HG03571 (cell line): ENCODE measurements around the gene QSOX2.

Source experiments
- ATAC-seq: cut with Tn5 transposase; IDR thresholded peaks from one replicate; pipeline ENCODE4 v1.9.1; 2021; ENCODE audit not compliant: unreplicated experiment

QSOX2 gene

DNA sequence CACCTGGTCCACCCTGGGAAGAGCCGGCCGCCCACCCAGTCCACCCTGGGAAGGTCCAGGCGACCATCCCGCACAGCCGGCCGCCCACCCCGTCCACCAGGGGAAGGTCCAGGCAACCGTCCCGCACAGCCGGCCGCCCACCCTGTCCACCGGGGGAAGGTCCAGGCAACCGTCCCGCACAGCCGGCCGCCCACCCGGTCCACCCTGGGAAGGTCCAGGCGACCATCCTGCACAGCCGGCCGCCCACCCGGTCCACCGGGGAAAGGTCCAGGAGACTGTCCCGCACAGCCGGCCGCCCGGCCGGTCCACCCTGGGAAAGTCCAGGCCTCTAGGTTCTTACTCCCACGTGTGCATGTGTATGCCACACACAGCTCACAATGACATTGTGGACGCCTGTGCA, 6.7 kb upstream of the QSOX2 start:
- ATAC-seq = no peak

DNA sequence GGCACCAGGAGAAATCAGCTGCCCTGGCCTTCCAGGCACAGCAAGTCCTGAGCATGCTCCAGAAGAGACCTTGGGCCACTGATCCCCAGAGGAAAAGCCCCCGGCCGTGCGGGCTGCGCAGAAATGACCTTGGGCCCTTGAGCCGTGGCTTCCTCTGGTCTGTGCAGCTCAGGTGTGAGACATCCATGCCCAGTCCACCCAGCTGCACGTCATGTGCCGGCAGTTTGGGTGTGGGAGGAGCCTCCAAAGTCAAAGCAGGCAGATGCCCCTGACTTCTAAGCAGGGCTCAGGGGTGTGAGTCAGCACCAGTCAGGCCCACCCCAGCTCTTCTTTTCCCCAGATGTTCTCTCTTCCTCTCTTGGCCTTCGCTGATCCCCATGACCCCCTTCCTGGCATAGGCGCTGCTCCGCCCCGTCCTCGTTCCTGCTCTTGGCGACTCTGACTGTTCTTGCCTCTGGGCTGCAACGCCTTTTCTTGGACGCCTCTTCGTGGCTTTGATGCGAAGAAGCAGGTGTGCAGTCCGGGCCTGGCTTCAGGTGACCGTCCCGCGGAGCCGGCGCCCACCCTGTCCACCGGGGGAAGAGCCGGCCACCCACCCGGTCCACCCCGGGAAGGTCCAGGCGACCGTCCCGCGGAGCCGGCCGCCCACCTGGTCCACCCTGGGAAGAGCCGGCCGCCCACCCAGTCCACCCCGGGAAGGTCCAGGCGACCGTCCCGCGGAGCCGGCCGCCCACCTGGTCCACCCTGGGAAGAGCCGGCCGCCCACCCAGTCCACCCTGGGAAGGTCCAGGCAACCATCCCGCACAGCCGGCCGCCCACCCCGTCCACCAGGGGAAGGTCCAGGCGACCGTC, 5.9 kb upstream of the QSOX2 start:
- ATAC-seq = no peak

DNA sequence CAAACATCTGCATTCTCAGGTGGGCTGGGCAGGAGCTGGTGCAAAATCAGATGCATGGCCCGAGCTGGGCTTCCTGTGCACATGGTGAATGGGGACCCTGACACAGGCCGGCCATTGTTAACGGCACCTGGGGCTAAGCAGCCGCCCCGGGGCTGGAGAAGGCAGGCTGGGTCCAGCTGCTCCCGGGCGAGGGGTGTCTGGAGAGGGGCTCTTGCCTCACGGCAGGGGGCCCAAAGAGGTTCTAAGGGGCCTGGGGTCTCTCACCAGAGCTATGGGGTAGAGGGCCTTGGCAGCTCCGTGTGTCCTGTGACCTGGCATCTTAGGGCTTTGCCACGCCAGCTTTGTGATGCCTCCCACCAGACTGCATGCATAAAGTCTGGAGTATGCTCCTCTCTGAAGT, 5.1 kb upstream of the QSOX2 start:
- ATAC-seq = no peak

DNA sequence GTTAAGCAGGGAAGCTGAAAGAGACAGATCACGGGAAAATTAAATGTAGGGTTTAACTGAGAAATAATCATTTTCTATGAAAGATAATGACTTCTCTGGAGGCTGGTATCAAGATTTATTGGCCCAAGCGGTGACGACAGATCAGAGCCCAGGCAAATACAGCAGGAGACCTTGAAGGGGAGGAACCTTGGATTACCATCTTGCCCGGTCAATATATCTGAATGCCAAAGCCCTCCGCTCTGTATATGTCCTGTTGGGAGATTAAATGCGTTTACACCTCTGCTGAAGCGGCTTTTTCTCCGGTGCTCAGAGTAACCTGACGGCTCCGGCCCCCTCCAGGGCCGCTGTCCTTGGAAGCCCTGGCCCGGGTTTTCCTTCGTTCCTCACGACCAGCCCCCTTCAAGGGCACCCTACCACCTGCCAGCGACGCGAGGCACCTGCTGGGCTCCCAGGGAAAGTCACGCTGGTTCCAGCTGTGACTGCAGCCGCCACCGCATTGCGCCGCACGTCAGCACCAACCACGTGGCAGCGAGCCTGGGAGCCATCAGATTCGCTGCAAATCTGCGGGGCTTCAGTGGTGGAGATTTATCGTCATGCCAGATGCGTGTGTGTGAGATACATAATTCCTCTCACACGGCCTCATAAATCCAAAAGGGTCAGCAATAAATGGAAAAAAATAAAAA, 4.4 kb upstream of the QSOX2 start:
- ATAC-seq = no peak

DNA sequence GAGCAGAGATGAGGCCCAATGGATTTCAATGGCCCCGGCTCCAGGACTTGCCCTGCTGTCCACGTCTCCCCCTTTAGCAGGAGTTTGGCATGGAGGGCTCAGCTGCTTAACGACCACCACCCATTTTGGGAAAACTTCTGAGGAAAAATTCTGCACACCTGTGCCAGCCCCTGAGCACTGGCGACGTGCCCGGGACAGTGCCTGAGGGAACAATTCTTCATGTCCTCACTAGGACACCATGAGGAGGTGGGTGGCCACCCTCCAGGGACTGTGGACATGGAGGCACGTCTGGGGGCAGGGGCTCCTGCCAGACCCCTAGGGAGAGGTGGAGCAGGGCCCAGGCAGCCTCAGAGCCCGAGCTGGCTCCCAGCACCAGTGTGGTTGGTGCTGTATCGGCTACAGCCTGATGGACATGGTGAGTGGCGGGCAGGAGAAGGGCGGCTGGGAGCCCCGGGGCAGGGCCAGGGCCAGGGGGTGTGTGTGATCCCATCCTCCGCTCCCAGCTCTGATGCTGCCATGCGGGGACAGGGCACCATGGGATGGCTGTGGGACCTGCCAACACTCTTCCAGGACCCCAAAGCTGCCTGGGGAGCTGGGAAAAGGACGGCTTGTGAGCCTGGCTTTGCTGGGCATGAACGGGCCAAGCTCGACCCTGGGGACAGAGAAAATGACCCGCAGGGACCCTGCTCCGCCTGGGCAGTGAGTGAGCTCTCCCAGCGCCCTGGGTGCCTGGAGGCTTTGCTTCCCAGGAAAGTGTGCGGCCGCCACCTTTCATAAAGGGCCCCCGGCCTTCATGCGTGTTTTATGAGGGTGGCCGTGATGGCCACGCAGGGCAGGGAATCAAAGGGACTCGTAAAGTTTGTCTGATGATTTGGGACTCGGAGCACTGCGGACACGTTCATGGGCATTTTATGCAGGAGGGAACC, 3.6 kb upstream of the QSOX2 start:
- no peak for ATAC-seq

DNA sequence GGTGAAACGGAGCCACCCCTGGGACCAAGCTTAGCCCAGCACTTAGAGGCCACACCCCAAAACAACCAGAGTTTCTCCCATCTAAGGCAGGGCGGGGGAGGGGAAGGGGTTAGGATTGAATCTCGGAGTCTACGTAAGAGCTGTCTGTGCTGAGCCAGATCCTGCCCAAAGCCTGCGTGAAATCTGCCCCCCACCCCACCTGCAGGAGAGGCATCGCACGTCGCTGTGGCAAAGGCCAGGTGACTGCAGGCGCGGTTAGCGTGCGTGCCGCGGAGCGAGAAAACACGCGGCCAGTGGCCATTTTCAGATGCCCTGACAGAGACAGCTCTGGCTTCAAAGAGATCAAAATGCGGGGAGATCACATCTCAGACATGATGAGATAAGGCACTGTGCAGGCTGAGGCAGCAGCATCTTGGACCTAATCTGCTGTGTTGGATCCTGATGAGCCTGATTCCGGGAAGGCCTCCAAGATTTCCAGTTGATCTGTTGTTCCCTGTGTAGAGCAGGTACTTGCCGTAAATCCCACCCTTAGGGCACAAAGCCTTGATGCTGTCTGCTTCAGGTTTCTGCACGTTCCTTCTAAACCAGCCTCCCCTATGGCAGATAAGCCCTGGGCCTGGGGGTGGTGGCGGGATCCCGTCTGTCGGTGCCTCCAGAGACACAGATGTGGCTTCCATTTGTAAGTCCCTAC, 2.5 kb upstream of the QSOX2 start:
- no peak for ATAC-seq

DNA sequence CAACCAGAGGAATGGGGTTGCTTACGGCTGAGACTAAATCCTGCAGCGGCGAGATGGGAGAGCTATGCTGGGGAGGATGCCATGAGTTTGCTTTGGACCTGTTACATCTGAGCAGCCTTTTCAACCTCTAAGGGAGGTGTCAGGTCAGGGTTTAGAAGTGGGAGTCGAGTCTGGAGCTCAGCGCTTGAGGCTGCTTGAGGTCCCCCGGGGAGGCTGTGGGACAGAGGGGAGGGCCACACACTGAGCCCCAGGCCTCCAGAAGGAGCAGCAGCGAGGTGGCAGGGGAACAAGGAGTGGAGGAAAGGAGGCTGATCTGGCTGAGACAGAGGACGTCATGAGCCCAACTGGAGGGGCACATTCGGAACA, 1.9 kb upstream of the QSOX2 start:
- ATAC-seq = no peak

DNA sequence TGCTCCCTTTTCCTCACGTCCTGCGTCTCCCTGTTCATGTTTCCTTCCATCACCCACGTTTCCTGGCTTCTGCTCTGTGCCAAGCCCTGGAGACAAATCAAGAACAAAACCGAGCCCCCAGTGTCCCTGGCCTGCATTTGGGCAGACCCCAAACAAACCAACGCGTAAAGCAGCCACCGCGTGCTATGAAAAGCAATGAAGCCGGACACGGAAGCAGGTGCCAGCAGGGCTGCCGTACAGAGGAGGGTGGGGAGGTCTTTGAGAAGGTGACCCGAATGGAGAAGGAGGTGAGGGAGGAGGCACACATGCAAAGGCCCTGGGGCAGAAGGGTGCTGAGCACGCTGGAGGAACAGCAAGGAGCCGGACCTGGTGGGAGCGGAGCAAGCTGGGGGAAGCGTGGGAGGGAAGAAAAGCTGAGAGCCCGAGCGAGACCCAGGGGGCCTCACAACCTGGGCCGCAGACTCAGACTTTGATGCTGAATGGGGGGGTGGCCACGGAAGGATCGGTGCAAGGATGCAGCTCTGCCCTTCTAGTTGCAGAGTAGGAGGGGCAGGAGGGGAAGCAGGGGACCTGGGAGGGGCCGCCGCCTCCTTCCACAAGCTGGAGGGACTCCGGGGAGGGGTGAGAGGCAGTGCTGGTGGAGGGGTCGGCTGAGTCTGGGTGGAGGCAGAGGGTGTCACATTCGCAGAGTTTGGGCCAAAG, 1.4 kb upstream of the QSOX2 start:
- no peak for ATAC-seq

DNA sequence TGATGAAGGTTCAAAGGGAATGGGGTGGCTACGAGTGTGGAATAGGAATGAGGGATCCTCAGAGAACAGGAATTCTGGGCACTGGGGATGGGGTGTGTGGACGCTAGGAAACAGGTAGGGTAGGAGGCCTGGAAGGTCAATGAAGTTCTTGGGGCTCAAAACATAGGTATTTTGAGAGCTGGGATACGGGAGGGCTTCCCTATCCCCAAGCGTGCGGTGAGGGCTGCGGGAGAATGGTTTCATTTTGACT, 718 bp downstream of the QSOX2 start:
- ATAC-seq = no peak

DNA sequence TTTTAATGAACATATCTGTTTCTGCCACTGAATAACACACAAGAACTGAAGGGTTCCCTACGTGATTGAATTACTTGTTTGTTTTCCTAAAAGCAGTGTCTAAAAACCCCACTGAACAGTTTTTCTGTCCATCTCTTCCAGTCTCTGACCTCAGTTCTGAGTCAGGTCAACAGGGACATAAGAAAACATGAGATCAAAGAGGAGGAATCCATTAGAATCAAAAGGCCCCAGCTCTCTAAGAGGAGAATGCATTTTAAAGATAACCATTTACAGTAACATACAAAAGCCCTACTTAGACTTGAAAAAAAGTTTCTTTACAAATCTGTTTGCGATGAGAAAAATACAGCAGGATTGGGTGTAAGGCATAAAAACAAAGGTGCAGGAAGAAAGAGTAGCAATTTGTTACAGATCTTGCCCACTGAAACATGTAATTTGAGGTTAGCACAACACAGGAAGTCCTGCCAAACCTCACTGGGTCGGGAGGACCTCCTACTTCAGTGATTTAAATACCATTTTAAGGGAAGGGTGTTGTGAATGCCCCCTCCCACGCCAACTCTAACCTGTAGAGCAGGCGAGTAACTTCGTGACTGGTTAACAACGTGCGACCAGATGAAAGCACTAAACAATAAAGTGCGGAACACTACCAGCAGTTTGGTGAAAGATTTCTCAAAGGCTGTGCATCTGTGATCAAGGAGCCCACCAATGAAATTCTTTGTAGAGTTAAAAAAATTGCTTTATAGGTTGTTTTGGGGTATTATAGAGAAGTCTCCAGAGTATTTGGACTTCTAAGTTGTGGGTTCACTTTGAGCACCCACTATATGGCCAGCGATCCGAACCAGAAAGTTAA, 1.3 kb downstream of the QSOX2 start:
- peak; percentile 36 for ATAC-seq

DNA sequence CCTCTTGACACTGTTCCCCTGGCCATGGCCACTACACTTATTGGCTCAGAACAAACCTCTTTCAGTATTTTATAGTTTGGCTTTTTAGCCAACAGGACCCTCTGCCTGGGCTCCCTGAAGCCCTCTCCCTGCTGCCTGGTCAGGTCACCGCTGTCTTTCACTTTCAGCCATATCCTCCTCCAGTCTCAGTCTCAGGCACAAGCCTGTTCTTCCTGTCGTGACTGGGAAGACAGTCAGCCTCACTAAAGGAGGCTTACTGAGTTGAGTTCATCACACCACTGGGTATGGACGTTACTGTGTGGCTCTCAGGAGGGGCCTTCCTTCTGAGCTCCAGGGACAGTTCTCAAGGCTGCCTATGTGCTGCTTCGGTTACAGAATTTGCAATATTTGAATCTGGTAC, 2.0 kb downstream of the QSOX2 start:
- no peak for ATAC-seq

DNA sequence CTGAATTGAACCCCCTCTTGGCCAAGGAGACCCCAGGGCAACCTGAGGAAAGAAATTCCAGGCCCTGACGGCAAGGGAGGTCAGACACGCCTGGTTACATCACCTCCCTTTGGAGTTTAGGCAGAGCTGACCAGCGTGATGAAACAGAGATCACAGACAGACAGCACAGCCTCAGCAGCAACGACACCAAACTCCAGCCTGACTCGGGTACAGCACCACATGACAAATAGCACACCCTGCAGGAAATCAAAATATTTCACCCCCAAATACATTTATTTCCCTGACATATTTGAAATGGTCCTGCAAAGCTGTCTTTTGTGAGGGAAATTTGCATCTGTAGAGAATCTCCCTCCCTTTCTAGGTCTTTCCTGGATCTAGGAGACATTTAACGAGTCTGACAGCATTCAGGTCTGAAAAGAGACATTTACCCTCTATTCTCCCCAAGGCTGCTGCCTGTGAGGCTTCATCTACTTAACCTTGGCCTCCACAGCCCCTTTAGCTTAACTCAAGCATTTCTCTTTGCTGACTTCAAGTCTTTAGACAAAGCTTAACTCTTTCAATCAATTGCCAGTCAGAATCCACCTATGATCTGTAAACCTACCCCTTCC, 2.6 kb downstream of the QSOX2 start:
- no peak for ATAC-seq

DNA sequence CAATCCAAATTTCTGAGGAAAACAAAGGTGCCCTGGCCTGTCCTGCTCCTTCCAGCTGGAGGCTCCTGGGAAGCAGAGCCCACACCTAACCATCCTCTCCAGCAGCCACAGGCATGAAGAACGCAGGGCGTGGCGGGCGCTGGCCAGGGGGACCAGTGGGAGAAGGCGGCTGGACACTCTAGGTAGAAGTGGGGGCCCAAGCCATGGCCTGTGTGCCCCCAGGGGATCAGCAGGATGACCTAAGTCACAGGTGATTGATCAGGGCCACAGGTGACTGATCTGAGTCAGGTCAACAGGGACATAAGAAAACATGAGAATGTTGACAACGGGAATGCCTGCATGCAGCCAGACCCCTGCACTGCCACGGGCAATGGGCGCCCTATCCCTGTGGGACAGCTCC, 3.4 kb downstream of the QSOX2 start:
- no peak for ATAC-seq

DNA sequence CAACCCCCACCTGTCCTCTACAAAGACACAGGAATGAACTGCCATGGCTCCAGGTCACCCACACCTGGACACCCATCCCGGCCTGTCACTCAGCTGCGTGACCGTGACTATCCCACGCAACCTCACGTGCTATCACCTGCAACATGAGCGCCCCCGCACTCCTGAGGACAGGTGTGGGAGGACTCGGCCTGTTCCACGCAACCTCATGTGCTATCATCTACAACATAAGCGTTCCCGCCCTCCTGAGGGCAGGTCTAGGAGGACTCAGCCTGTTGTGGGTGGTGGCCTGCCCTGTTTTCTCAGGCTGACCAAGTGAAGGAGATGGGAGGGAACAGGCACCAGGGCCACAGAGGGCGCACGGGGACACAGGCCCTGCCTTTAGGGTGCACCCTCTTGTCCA, 4.1 kb downstream of the QSOX2 start:
- no peak for ATAC-seq

DNA sequence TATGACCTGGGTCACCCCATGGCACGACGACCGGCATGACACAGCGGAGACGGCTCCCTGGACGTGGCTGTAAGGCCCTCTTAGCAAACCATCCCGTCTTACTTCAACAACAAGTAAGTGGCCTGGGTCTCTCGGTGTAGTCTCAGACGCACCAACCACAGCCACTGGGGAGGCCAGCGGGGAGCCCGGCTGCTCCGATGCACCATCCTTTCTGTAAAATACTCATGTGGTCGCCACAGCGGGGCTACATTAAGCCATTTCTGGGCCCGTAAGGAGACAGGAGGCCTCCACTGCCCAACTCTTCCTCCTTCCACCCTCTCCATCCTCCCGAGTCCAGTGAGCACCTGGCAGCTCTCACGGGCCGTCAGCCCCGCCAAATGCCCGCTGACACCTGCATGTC, 4.7 kb downstream of the QSOX2 start:
- no peak for ATAC-seq

DNA sequence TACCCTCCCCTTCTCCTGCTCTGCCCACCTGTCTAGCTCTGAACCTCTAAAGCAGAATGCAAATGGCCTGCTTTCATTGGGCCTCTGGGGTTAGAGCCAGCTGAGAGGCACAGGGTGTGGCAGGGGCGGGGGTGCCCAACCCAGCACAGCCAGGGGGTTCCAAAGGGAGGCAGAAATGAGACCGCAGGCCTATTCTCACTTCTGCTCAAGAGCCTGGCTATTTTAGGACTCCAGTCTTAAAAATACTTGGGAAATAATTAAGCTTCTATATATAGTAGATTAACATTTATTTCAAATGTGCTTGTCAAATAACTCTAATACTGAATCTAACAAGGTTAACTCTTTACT, 5.7 kb downstream of the QSOX2 start:
- ATAC-seq = no peak

DNA sequence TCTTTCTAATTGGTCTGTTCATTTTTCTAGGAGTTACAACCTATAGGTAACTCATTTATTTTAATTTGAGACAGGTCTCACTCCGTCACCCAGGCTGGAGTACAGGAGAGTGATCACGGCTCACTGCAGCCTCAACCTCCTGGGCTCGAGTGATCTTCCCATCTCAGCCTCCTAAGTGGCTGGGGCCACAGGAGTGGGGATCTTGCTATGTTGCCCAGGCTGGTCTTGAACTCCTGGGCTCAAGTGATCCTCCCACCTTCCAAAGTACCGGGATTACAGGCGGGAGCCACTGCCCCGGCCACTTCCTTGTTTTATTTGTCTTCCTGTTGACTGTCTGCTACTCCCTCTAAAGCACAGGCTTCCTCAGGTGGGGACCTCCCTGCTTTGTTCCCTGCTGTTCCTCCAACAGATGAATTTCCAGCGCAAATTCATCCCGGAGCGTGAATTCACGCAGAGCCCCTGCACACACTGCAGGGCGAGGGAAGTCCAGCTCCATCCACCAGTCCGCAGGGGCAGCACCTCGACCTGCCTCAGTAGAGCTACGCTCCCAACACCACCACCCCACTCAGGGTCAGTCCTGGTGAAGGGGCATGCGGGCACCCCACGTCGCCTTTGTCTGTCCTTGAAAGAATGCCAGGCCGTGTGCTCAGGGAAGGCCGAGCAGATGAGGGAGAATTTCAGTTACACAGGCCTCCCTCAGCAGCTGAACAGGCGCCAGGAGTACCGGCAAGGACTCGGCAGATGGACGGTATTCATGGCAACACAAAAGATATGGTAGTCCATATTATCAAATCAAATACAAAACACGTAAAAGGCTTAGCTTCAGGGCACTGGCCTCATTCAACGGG, 6.3 kb downstream of the QSOX2 start:
- no peak for ATAC-seq

DNA sequence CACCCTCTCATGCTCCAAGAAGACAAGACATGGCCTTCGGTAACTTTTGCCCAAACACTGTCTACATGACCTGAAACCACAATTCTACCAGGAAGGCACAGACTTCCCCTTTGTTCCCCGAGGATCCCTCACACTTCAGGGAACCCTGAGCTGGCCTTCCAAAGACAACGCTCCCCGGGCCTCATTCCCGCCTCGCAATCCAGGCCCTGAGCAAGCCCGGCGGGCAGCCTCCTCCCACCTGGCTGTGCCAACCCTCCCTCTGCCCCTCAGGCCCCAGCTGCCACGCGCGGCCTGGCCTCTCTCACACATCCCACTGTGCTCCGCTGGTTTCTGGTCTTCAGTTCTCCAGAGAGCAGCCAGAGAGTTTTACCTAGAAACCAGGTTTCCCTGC, 7.3 kb downstream of the QSOX2 start:
- ATAC-seq = no peak
